Suprapubic skin (tissue), 3 donors: ENCODE measurements around the gene PLA2G4B.

Experiments
- CTCF ChIP-seq, 2 donors: fragments of 200-600 bp in 1 of 2; fragments of 450-650 bp in 1 of 2; sonication (generic) in 1 of 2; IDR thresholded peaks; one replicate each; pipeline ENCODE4 v1.5.1; 2016 to 2019; ENCODE audit warnings: antibody characterized with exemption in 2 of 2, mild to moderate bottlenecking in 1 of 2, moderate library complexity in 1 of 2
- EP300 ChIP-seq: sonication (generic); formaldehyde crosslinking; IDR thresholded peaks from one replicate; pipeline ENCODE4 v1.6.1; 2017; ENCODE audit warnings: antibody characterized with exemption
- POLR2A ChIP-seq, 2 donors: fragments of 450-650 bp; IDR thresholded peaks; one replicate each; pipeline ENCODE4 v1.6.1; 2017; ENCODE audit warnings: antibody characterized with exemption in 2 of 2, mild to moderate bottlenecking in 2 of 2, moderate library complexity in 2 of 2

GRCh38 chr15:41790756-41791546, 47.7 kb upstream of the PLA2G4B start:
- no peak for TF ChIP-seq CTCF (IDR thresholded peaks at IDR 0.05)
- no peak for TF ChIP-seq POLR2A (IDR thresholded peaks at IDR 0.05)
- no peak for TF ChIP-seq EP300
